ENCODE data around the gene FGF18.

Gene FGF18

DNA sequence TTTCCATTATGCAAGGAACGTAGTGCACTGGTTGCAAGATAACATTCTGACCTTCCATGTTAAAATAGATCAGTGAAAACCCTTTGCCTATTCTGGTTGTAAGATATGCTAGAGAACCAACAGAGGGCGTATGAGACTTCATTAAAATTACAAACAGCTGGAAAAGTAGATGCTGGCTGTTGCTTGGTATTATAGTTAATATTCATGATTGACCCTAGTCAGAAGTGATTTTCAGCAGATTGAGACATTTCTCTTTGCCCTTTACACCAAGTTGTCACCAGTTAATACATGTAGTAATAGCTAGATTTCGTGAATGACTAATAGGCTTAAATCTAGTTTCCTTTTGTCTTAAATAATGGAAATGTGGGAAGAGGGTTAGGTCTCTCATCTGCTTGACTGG, 13.8 kb upstream of the FGF18 start:
- Histone ChIP-seq H3K36me3 (ENCODE audit: control insufficient read depth in 2 of 2, insufficient read depth in 1 of 2, low read length in 2 of 2) (peaks cover 69 to 75% of the 10 kb centered on the region in 2 experiments), H3K9me3 (ENCODE audit: control insufficient read depth, insufficient read depth, low read depth, low read length) (no peaks in the 10 kb centered on the region), H3K27ac (ENCODE audit: extremely low read depth, low read depth, low read length) (no peak overlapping the region), H3K4me3 (ENCODE audit: low read depth, low read length) (no peak overlapping the region), H3K4me1 (ENCODE audit: control insufficient read depth, insufficient read depth, low read length) (no peaks in the 10 kb centered on the region)
- ChIA-PET CTCF (interaction anchor here (0.8 to 1.3 kb wide), 4 partner anchors 12 to 500 kb away, joined by 3 to 10 read pairs (median 4); partner anchors contain the start of gene FGF18), POLR2A (no interaction called here)
- TF ChIP-seq ZNF394 (tag by site-specific recombination; IDR thresholded peaks at IDR 0.05; ENCODE audit: borderline replicate concordance) (no peak), ZNF654 (tag by site-specific recombination; IDR thresholded peaks at IDR 0.05; ENCODE audit: low read depth) (peak; percentile 18)

DNA sequence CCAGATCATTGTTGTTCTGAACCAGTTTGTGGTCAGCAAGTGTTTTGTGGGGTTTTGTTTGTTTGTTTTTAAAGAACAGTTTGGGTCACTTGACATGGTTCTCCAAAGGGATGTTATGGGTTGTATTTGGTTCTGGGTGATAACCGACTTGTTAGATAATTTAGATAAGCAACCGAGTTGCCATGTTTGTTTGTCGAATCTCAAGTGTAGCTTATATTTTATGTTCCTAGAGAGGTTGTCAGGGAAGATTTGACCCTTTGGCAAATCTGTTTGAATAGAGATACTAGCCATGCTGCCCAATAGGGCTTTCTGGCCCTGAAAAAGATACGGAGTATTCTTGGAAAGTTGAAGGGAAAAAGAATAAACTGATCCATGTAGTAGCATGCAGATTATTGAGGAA, 12.2 kb upstream of the FGF18 start:
- H3K9me3 ChIP-seq (ENCODE audit: control insufficient read depth, insufficient read depth, low read depth, low read length) = no peaks in the 10 kb centered on the region
- no peak overlapping the region for H3K27ac ChIP-seq (ENCODE audit: extremely low read depth, low read depth, low read length)
- no peak overlapping the region for H3K4me3 ChIP-seq (ENCODE audit: low read depth, low read length)
- H3K36me3 ChIP-seq (ENCODE audit: control insufficient read depth in 2 of 2, insufficient read depth in 1 of 2, low read length in 2 of 2) = peaks cover 69 to 75% of the 10 kb centered on the region in 2 experiments
- ChIA-PET POLR2A (no interaction called here), CTCF (no interaction called here)
- TF ChIP-seq ZNF221 (tag by site-specific recombination; IDR thresholded peaks at IDR 0.05; ENCODE audit: borderline replicate concordance) (no peak), ZNF830 (tag by site-specific recombination; IDR thresholded peaks at IDR 0.05; ENCODE audit: low read depth) (no peak), ZNF785 (tag by site-specific recombination; IDR thresholded peaks at IDR 0.05) (no peak), ZFHX2 (tag by site-specific recombination; conservative IDR thresholded peaks at IDR 0.05) (no peak), ZNF324 (tag by site-specific recombination; IDR thresholded peaks at IDR 0.05) (no peak), ZNF664 (tag by site-specific recombination; IDR thresholded peaks at IDR 0.05) (no peak), ZFP41 (tag by site-specific recombination; IDR thresholded peaks at IDR 0.05; ENCODE audit: borderline replicate concordance) (no peak), ZNF350 (tag by site-specific recombination; IDR thresholded peaks at IDR 0.05) (no peak), ZNF791 (tag by site-specific recombination; IDR thresholded peaks at IDR 0.05) (no peak), ZNF658 (tag by site-specific recombination; IDR thresholded peaks at IDR 0.05) (no peak), OVOL3 (tag by site-specific recombination; IDR thresholded peaks at IDR 0.05) (no peak), ZNF544 (tag by site-specific recombination; IDR thresholded peaks at IDR 0.05) (no peak), SP3 (tag by site-specific recombination; IDR thresholded peaks at IDR 0.05) (no peak)
- TF ChIP-seq, protein P1, sequence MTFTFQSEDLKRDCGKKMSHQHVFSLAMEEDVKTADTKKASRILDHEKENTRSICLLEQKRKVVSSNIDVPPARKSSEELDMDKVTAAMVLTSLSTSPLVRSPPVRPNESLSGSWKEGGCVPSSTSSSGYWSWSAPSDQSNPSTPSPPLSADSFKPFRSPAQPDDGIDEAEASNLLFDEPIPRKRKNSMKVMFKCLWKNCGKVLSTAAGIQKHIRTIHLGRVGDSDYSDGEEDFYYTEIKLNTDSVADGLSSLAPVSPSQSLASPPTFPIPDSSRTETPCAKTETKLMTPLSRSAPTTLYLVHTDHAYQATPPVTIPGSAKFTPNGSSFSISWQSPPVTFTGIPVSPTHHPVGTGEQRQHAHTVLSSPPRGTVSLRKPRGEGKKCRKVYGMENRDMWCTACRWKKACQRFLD (tag by site-specific recombination; IDR thresholded peaks at IDR 0.05) = no peak
- TF ChIP-seq, protein P2, sequence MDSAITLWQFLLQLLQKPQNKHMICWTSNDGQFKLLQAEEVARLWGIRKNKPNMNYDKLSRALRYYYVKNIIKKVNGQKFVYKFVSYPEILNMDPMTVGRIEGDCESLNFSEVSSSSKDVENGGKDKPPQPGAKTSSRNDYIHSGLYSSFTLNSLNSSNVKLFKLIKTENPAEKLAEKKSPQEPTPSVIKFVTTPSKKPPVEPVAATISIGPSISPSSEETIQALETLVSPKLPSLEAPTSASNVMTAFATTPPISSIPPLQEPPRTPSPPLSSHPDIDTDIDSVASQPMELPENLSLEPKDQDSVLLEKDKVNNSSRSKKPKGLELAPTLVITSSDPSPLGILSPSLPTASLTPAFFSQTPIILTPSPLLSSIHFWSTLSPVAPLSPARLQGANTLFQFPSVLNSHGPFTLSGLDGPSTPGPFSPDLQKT (IDR thresholded peaks at IDR 0.05; ENCODE audit: borderline replicate concordance, low read depth, low read length) = no peak
- TF ChIP-seq, protein P3, sequence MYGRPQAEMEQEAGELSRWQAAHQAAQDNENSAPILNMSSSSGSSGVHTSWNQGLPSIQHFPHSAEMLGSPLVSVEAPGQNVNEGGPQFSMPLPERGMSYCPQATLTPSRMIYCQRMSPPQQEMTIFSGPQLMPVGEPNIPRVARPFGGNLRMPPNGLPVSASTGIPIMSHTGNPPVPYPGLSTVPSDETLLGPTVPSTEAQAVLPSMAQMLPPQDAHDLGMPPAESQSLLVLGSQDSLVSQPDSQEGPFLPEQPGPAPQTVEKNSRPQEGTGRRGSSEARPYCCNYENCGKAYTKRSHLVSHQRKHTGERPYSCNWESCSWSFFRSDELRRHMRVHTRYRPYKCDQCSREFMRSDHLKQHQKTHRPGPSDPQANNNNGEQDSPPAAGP (tag by site-specific recombination; IDR thresholded peaks at IDR 0.05) = no peak
- TF ChIP-seq, protein P4, sequence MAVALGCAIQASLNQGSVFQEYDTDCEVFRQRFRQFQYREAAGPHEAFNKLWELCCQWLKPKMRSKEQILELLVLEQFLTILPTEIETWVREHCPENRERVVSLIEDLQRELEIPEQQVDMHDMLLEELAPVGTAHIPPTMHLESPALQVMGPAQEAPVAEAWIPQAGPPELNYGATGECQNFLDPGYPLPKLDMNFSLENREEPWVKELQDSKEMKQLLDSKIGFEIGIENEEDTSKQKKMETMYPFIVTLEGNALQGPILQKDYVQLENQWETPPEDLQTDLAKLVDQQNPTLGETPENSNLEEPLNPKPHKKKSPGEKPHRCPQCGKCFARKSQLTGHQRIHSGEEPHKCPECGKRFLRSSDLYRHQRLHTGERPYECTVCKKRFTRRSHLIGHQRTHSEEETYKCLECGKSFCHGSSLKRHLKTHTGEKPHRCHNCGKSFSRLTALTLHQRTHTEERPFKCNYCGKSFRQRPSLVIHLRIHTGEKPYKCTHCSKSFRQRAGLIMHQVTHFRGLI (tag by site-specific recombination; IDR thresholded peaks at IDR 0.05) = no peak
- no peaks in the 10 kb centered on the region for H3K4me1 ChIP-seq (ENCODE audit: control insufficient read depth, insufficient read depth, low read length)
